Natural killer cell (primary cell): Measurements from ENCODE around the gene TMEM212. TPM values are rescaled to one million over a fixed set of nuclear protein-coding genes. Genes with fewer than 3 reads are reported as not detected.

Experiments used
- ATAC-seq, 3 donors: fragments of 150-1000 bp in 2 of 3; fragments of 200-7000 bp in 1 of 3; cut with Tn5 transposase; 1 replicate in 1 of 3; 2 replicates in 2 of 3; pipeline ENCODE4 v1.10.0; 2021; ENCODE audit warnings: mild to moderate bottlenecking in 2 of 3, moderate library complexity in 2 of 3
- DNase-seq, 2 donors: peaks; one replicate each; pipeline versions ENCODE4 v3.0.0 to v3.0.0-alpha.2; 2013 to 2021; ENCODE audit warnings: mixed read lengths in 1 of 2
- H3K27ac ChIP-seq: one replicate; pipeline ENCODE4 v1.5.1; 2013; ENCODE audit warnings: mild to moderate bottlenecking, low read length
- H3K27me3 ChIP-seq: one replicate; pipeline ENCODE4 v1.6.1; 2013; ENCODE audit warnings: low read length; ENCODE audit not compliant: control insufficient read depth, insufficient read depth
- H3K36me3 ChIP-seq: one replicate; pipeline ENCODE4 v1.6.1; 2013; ENCODE audit warnings: low read length; ENCODE audit not compliant: control insufficient read depth, insufficient read depth
- H3K4me1 ChIP-seq: one replicate; pipeline ENCODE4 v1.6.1; 2013; ENCODE audit warnings: low read length; ENCODE audit not compliant: control insufficient read depth, insufficient read depth
- H3K4me3 ChIP-seq: one replicate; pipeline ENCODE4 v1.5.1; 2013; ENCODE audit warnings: low read length
- H3K9me3 ChIP-seq: one replicate; pipeline ENCODE4 v1.6.1; 2013; ENCODE audit warnings: low read length; ENCODE audit not compliant: control insufficient read depth, insufficient read depth
- H3K27ac Mint-ChIP-seq, 2 donors: one replicate each; pipeline ENCODE4 v1.8.0; 2022; ENCODE audit warnings: mild to moderate bottlenecking in 2 of 2, mixed read lengths in 2 of 2, moderate library complexity in 1 of 2
- H3K27me3 Mint-ChIP-seq, 2 donors: one replicate each; pipeline ENCODE4 v1.8.0; 2022; ENCODE audit warnings: low read depth in 2 of 2, mixed read lengths in 2 of 2
- H3K36me3 Mint-ChIP-seq: one replicate; pipeline ENCODE4 v1.8.0; 2022; ENCODE audit warnings: mixed read lengths
- H3K4me1 Mint-ChIP-seq, 2 donors: one replicate each; pipeline ENCODE4 v1.8.0; 2022; ENCODE audit warnings: mixed read lengths in 2 of 2
- H3K4me3 Mint-ChIP-seq: one replicate; pipeline ENCODE4 v1.8.0; 2022; ENCODE audit warnings: mild to moderate bottlenecking, moderate library complexity, mixed read lengths
- H3K9me3 Mint-ChIP-seq, 2 donors: one replicate each; pipeline ENCODE4 v1.8.0; 2022; ENCODE audit warnings: mixed read lengths in 2 of 2
- WGBS: methylation state at CpG from one replicate; pipeline ENCODE4 v1.1.7; 2013; ENCODE audit warnings: missing lambda C conversion rate; ENCODE audit not compliant: insufficient coverage; 5-methylcytosine and 5-hydroxymethylcytosine counted together
- intact Hi-C: fragments of 100-400 bp; cut with micrococcal nuclease; formaldehyde crosslinking; loops from one replicate; pipeline ENCODE4 v1.14.2; 2022
- total RNA-seq, 4 donors: library from RNA; stranded (reverse); fragments of 120-200 nt in 1 of 4; gene quantifications; one replicate each; pipeline versions ENCODE4 v1.2.3 to v1.2.4, GENCODE V29; 2013 to 2022
- TF ChIP-seq, protein P1 (sequence below): fragments of 200-600 bp; IDR thresholded peaks from one replicate; pipeline ENCODE4 v1.8.0; 2022; ENCODE audit warnings: antibody characterized with exemption

TMEM212 gene
- total RNA-seq = not detected
- not detected for total RNA-seq (2013)

DNA sequence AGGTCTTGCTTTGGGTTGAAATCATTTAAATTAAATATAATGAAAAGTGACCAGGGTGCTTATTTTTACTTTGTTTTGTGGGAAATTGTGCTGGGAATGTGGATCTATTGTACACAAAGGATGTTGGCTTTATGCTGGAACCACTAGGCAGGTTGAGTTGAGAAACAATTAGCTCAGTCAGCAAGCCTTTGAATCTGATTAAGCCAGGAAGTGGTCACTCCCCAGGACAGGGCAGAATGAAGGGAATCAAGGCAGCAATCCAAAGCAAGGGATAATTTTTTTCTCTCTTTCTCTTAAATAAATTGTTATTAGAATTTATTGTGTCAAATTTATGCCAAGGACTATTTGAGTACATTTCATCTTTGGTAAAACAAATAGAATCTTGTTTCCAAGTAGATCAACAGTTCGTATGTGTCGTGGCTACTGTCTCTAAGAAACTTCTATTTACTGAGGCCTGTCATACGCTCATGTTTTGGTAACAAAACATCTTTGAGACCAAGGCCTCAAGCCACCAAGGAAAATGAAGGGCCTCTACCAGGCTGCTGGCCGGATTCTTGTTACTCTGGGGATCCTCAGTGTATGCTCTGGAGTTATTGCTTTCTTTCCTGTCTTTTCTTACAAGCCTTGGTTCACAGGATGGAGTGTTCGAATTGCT is at the start of gene TMEM212:
Gene TMEM212, plus strand, starts transcription at position 486 of the 655 bp plus-strand sequence. Its CDS starts 35 bp downstream, at position 521.
- peaks cover 0 to 3% of the 10 kb centered on the region in 2 donors for H3K9me3 Mint-ChIP-seq
- no peaks in the 10 kb centered on the region for H3K9me3 ChIP-seq
- H3K27me3 Mint-ChIP-seq = peaks cover 7 to 18% of the 10 kb centered on the region in 2 donors
- TF ChIP-seq, protein P1, sequence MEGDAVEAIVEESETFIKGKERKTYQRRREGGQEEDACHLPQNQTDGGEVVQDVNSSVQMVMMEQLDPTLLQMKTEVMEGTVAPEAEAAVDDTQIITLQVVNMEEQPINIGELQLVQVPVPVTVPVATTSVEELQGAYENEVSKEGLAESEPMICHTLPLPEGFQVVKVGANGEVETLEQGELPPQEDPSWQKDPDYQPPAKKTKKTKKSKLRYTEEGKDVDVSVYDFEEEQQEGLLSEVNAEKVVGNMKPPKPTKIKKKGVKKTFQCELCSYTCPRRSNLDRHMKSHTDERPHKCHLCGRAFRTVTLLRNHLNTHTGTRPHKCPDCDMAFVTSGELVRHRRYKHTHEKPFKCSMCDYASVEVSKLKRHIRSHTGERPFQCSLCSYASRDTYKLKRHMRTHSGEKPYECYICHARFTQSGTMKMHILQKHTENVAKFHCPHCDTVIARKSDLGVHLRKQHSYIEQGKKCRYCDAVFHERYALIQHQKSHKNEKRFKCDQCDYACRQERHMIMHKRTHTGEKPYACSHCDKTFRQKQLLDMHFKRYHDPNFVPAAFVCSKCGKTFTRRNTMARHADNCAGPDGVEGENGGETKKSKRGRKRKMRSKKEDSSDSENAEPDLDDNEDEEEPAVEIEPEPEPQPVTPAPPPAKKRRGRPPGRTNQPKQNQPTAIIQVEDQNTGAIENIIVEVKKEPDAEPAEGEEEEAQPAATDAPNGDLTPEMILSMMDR = no peak
- no peaks in the 10 kb centered on the region for H3K27me3 ChIP-seq
- no peaks in the 10 kb centered on the region for H3K4me1 Mint-ChIP-seq
- intact Hi-C loops = no loop called here
- 95% methylated on average over 4 of the region's 5 CpGs for WGBS
- no peaks in the 10 kb centered on the region for H3K36me3 Mint-ChIP-seq
- H3K4me3 Mint-ChIP-seq = no peak within 1 kb of the TSS
- DNase-seq (no peak), ATAC-seq (no peak)
- H3K36me3 ChIP-seq = no peaks in the 10 kb centered on the region
- no peak within 1 kb of the TSS for H3K4me3 ChIP-seq
- no peaks in the 10 kb centered on the region for H3K4me1 ChIP-seq
- H3K27ac Mint-ChIP-seq = no peak within 1 kb of the TSS
- no peak within 1 kb of the TSS for H3K27ac ChIP-seq

DNA sequence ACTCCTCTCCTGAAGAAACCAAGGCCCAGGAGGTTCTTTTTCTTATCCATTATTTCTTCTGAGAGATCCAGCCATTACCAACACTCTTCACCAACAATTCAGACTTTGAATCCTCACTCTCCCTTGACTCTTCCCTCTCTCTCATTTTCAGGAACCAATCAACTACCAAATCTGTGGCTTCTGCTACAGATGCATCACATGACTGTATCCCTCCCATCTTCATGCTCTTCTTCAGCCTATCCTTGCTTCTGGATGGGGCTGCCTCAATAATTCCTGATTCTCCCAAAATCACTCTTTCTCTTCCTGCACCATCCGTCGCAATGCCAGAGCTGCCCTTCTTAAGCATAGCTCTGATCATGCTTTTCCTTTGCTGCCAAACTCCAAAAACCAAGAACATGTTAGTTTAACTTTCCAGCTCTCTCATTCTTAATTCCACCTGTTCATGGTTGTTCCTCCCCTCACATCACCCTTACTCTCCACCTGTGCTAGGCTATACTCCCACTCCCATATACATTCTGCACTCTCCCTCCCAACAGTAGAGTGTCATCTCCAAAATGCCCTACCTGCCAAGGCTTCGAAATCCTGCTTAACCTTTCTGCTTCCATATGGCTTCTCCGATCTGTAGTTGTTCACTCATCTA is 46.4 kb upstream of the TMEM212 start:
- Histone ChIP-seq H3K4me3 (no peak overlapping the region), H3K27me3 (no peaks in the 10 kb centered on the region), H3K4me1 (no peaks in the 10 kb centered on the region), H3K27ac (no peak overlapping the region), H3K36me3 (no peaks in the 10 kb centered on the region), H3K9me3 (no peaks in the 10 kb centered on the region)
- DNase-seq (no peak), ATAC-seq (no peak)
- H3K27ac Mint-ChIP-seq = no peak overlapping the region
- no peak overlapping the region for H3K4me3 Mint-ChIP-seq
- H3K36me3 Mint-ChIP-seq = no peaks in the 10 kb centered on the region
- intact Hi-C loops = no loop called here
- H3K27me3 Mint-ChIP-seq = no peaks in the 10 kb centered on the region
- 97% methylated on average over 4 of the region's 4 CpGs for WGBS
- peaks cover 0 to 6% of the 10 kb centered on the region in 2 donors for H3K4me1 Mint-ChIP-seq
- H3K9me3 Mint-ChIP-seq = no peaks in the 10 kb centered on the region
- TF ChIP-seq, protein P1 = no peak

DNA sequence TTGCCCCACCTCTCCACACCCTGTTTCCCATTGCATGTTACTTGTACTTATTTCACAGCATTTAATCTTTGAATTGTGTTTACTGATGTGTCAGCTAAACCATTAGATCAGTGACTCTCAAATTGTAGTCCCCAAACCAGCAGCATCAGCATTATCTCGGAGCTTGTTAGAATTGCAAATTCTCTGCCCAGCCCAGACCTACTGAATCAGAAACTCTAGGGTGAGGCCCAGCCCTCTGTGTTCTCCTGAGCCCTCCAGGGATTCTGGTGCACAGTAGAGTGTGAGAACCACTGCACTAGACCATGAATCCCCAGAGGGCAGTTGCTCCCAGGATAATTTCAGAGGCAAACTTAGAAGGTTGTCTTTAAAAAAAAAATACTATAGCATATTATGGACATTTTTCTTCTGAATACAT is 45.9 kb upstream of the TMEM212 start:
- 82% methylated on average over 1 of the region's 1 CpG for WGBS
- no peaks in the 10 kb centered on the region for H3K4me1 ChIP-seq
- Mint-ChIP-seq H3K4me1 (peaks cover 0 to 1% of the 10 kb centered on the region in 2 donors), H3K27ac (no peak overlapping the region), H3K27me3 (no peaks in the 10 kb centered on the region), H3K36me3 (no peaks in the 10 kb centered on the region), H3K9me3 (no peaks in the 10 kb centered on the region), H3K4me3 (no peak overlapping the region)
- ATAC-seq (no peak), DNase-seq (no peak)
- H3K36me3 ChIP-seq = no peaks in the 10 kb centered on the region
- H3K27ac ChIP-seq = no peak overlapping the region
- no peak overlapping the region for H3K4me3 ChIP-seq
- H3K27me3 ChIP-seq = no peaks in the 10 kb centered on the region
- intact Hi-C loops = no loop called here
- no peaks in the 10 kb centered on the region for H3K9me3 ChIP-seq
- TF ChIP-seq, protein P1 = no peak
